Measurements from ENCODE around the gene RNF39.

- TF ChIP-seq, protein P1, sequence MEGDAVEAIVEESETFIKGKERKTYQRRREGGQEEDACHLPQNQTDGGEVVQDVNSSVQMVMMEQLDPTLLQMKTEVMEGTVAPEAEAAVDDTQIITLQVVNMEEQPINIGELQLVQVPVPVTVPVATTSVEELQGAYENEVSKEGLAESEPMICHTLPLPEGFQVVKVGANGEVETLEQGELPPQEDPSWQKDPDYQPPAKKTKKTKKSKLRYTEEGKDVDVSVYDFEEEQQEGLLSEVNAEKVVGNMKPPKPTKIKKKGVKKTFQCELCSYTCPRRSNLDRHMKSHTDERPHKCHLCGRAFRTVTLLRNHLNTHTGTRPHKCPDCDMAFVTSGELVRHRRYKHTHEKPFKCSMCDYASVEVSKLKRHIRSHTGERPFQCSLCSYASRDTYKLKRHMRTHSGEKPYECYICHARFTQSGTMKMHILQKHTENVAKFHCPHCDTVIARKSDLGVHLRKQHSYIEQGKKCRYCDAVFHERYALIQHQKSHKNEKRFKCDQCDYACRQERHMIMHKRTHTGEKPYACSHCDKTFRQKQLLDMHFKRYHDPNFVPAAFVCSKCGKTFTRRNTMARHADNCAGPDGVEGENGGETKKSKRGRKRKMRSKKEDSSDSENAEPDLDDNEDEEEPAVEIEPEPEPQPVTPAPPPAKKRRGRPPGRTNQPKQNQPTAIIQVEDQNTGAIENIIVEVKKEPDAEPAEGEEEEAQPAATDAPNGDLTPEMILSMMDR (IDR thresholded peaks at IDR 0.05) = no peak
- TF ChIP-seq POLR2AphosphoS5 (IDR thresholded peaks at IDR 0.05; ENCODE audit: insufficient read depth in 1 of 2, low read depth in 1 of 2) (no peak), POLR2A (IDR thresholded peaks at IDR 0.05) (no peak)
These were observed 44.2 kb downstream of the RNF39 start for GRCh38 chr6:30031381-30031780.

Measured in vagina (tissue), 2 donors.